GM12878 (cell line): ENCODE results near the gene THOC6. TPM values are rescaled to one million over a fixed set of nuclear protein-coding genes. Genes with fewer than 3 reads are reported as not detected.
A peak's percentile ranks its signal among the peaks of the same experiment; 100 is the strongest.

Source experiments
- BACH1 ChIP-seq: fragments of 450-650 bp; IDR thresholded peaks from 2 replicates; pipeline ENCODE4 v1.6.1; 2017; ENCODE audit warnings: mild to moderate bottlenecking, borderline replicate concordance
- LARP7 ChIP-seq: fragments of 450-650 bp; IDR thresholded peaks from 2 replicates; pipeline ENCODE4 v1.6.1; 2017; ENCODE audit warnings: mild to moderate bottlenecking
- RAD21 ChIP-seq: IDR thresholded peaks from 2 replicates; pipeline ENCODE4 v1.6.1; 2011; ENCODE audit warnings: mild to moderate bottlenecking, low read depth, low read length, moderate library complexity; ENCODE audit not compliant: insufficient read depth
- SPI1 ChIP-seq: IDR thresholded peaks from 2 replicates; pipeline ENCODE4 v1.6.1; 2011; ENCODE audit warnings: low read depth, mild to moderate bottlenecking, low read length, moderate library complexity, borderline replicate concordance; ENCODE audit not compliant: insufficient read depth
- TCF7 ChIP-seq: IDR thresholded peaks from 2 replicates; pipeline ENCODE4 v1.6.1; 2014; ENCODE audit warnings: antibody characterized with exemption, borderline replicate concordance
- ZNF217 ChIP-seq: fragments of 450-650 bp; IDR thresholded peaks from 2 replicates; pipeline ENCODE4 v1.6.1; 2017; ENCODE audit warnings: antibody characterized with exemption, mild to moderate bottlenecking
- polyA plus RNA-seq, 11 experiments: library from polyadenylated mRNA; depleted of rRNA in 4 of 11; unstranded in 6 of 11; stranded (reverse) in 5 of 11; fragments of >200 nt; fragmentation: Nextera tagmentation in 4 of 11; fragmentation: Illumina TruSeq in 1 of 11; extraction: Ambion mirVana in 4 of 11; extraction: Trizol in 1 of 11; gene quantifications; 1 replicate in 1 of 11; 2 replicates in 10 of 11; pipeline versions ENCODE4 v1.2.1 to v1.2.3, GENCODE V29; 2011 to 2016; ENCODE audit warnings: inconsistent platforms in 2 of 11, missing spikeins in 2 of 11, low read depth in 1 of 11
- total RNA-seq, 4 experiments: library from RNA; depleted of rRNA in 3 of 4; stranded (reverse); fragments of >200 nt in 3 of 4; fragmentation: Illumina TruSeq in 1 of 4; extraction: Trizol in 1 of 4; gene quantifications; 2 replicates each; pipeline versions ENCODE4 v1.2.1 to v1.2.3, GENCODE V29; 2013 to 2021
- TF ChIP-seq, protein P1 (sequence below), 3 experiments: IDR thresholded peaks in 2 of 3; conservative IDR thresholded peaks in 1 of 3; 2 replicates each; pipeline ENCODE4 v1.5.1; 2011; ENCODE audit warnings: low read depth in 3 of 3, low read length in 3 of 3, mild to moderate bottlenecking in 3 of 3, control low read depth in 2 of 3, moderate library complexity in 2 of 3, inconsistent platforms in 1 of 3, mixed read lengths in 1 of 3; ENCODE audit not compliant: control insufficient read depth in 2 of 3, insufficient read depth in 1 of 3; ENCODE audit errors: extremely low read depth in 1 of 3
- TF ChIP-seq, protein P2 (sequence below): fragments of 450-650 bp; IDR thresholded peaks from 2 replicates; pipeline ENCODE4 v1.6.1; 2017; ENCODE audit warnings: mild to moderate bottlenecking, moderate library complexity

The THOC6 gene
- total and polyA plus RNA-seq, 10 of the 15 experiments (the other 5 are each of a cell fraction or from before 2014, with no cell fraction given) = 1.0 to 54.4 (median 27.9) TPM

DNA sequence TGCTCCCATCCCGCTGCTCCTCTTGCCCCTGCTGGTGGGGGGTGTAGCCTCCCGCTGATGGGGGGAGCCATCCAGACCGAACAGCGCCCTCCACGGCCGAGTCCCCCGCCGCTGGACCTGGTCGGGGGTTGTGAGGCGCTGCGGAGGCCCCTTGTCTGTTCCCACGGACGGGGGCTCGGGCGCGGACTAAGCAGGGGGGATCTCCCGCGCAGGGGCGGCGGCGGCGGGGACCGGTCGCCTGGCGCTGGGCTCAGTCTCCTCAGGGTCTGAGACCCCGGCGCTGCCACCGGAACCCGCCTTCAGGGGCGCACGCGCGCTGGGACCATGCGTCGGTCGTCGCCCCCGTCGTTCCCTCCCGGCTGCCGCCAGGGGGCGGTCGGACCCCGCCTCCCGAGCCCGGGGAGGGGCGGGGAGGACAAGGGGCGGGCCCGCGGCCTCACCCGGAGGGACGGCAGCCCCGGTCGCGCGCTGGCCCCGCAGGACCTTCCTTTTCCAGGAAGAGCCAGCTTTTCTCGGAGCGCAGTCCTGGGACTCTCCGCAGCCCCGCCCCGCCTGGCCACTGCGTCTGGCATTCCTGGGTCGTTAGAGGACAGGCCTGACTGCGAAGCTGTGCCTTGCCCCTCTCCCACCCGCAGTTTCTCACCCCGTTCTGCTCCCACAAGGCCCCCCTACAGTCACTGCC, 35.3 kb downstream of the THOC6 start (continued):
- TF ChIP-seq, protein P1, sequence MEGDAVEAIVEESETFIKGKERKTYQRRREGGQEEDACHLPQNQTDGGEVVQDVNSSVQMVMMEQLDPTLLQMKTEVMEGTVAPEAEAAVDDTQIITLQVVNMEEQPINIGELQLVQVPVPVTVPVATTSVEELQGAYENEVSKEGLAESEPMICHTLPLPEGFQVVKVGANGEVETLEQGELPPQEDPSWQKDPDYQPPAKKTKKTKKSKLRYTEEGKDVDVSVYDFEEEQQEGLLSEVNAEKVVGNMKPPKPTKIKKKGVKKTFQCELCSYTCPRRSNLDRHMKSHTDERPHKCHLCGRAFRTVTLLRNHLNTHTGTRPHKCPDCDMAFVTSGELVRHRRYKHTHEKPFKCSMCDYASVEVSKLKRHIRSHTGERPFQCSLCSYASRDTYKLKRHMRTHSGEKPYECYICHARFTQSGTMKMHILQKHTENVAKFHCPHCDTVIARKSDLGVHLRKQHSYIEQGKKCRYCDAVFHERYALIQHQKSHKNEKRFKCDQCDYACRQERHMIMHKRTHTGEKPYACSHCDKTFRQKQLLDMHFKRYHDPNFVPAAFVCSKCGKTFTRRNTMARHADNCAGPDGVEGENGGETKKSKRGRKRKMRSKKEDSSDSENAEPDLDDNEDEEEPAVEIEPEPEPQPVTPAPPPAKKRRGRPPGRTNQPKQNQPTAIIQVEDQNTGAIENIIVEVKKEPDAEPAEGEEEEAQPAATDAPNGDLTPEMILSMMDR (IDR thresholded peaks at IDR 0.05 in 2 of 3, conservative IDR thresholded peaks at IDR 0.05 in 1 of 3; ENCODE audit: control insufficient read depth in 2 of 3, extremely low read depth in 1 of 3, insufficient read depth in 1 of 3, low read depth in 3 of 3, low read length in 3 of 3) = peak; percentile 71 to 94 (median 85)
- TF ChIP-seq, protein P2, sequence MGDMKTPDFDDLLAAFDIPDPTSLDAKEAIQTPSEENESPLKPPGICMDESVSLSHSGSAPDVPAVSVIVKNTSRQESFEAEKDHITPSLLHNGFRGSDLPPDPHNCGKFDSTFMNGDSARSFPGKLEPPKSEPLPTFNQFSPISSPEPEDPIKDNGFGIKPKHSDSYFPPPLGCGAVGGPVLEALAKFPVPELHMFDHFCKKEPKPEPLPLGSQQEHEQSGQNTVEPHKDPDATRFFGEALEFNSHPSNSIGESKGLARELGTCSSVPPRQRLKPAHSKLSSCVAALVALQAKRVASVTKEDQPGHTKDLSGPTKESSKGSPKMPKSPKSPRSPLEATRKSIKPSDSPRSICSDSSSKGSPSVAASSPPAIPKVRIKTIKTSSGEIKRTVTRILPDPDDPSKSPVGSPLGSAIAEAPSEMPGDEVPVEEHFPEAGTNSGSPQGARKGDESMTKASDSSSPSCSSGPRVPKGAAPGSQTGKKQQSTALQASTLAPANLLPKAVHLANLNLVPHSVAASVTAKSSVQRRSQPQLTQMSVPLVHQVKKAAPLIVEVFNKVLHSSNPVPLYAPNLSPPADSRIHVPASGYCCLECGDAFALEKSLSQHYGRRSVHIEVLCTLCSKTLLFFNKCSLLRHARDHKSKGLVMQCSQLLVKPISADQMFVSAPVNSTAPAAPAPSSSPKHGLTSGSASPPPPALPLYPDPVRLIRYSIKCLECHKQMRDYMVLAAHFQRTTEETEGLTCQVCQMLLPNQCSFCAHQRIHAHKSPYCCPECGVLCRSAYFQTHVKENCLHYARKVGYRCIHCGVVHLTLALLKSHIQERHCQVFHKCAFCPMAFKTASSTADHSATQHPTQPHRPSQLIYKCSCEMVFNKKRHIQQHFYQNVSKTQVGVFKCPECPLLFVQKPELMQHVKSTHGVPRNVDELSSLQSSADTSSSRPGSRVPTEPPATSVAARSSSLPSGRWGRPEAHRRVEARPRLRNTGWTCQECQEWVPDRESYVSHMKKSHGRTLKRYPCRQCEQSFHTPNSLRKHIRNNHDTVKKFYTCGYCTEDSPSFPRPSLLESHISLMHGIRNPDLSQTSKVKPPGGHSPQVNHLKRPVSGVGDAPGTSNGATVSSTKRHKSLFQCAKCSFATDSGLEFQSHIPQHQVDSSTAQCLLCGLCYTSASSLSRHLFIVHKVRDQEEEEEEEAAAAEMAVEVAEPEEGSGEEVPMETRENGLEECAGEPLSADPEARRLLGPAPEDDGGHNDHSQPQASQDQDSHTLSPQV = peak; percentile 87
- TF ChIP-seq SPI1 (no peak), LARP7 (peak; percentile 91), RAD21 (peak; percentile 93), ZNF217 (peak; percentile 55; the same call in 1 of the 2 replicates), TCF7 (no peak), BACH1 (peak; percentile 74; the same call in 1 of the 2 replicates)
- TF ChIP-seq, all 136 proteins: peak for 27
